K562 (cell line): ENCODE data around the gene PSMD1. TPM values are rescaled to one million over a fixed set of nuclear protein-coding genes. Genes with fewer than 3 reads are reported as not detected.

Experiments used
- ATAC-seq: fragments of 200-7000 bp; cut with Tn5 transposase; 3 replicates; pipeline ENCODE4 v1.9.1; 2020; ENCODE audit warnings: moderate library complexity
- BruUV-seq: library from RNA; stranded (reverse); fragments of 400-500 nt; replicated peaks from 2 replicates; lab custom pipeline; 2021; lab: Mats Ljungman, UMichigan
- CTCF ChIA-PET: fragments of 300-600 bp; formaldehyde crosslinking; extraction: SDS; loops from one replicate; lab custom pipeline; 2021; ENCODE audit warnings: low intra/inter-chr PET ratio; lab: Yijun Ruan, JAX
- POLR2A ChIA-PET: fragments of 300-600, 350-650 bp; sonication (Branson Sonifier 250); formaldehyde crosslinking; extraction: SDS; loops from one replicate; lab custom pipeline; 2021; ENCODE audit warnings: antibody characterized with exemption, inconsistent platforms; lab: Yijun Ruan, JAX
- DNase-seq, 4 experiments: peaks; one replicate each; pipeline versions ENCODE4 v3.0.0 to v3.0.0-alpha.2; 2011 to 2018; ENCODE audit warnings: low spot score in 3 of 4, mixed read lengths in 3 of 4; ENCODE audit errors: extremely low read depth in 1 of 4
- FAIRE-seq: peaks from 2 replicates; lab custom pipeline; 2011; peaks lifted over from hg19 to GRCh38; lab: Jason Lieb, UNC
- H2AFZ ChIP-seq: 2 replicates; pipeline ENCODE4 v1.6.0; 2011; ENCODE audit warnings: low read depth, low read length, control low read depth, inconsistent platforms
- H3K27ac ChIP-seq: fragments of 200-600 bp; 3 replicates; pipeline ENCODE4 v1.8.0; 2011; ENCODE audit warnings: low read depth, mild to moderate bottlenecking, control low read depth, inconsistent platforms, low read length, moderate library complexity, mixed read lengths; ENCODE audit errors: extremely low read depth
- H3K27me3 ChIP-seq, 2 experiments: fragments of 300-600 bp in 1 of 2; 2 replicates in 1 of 2; 3 replicates in 1 of 2; pipeline versions ENCODE4 v1.6.0 to v1.8.0; 2011; ENCODE audit warnings: inconsistent platforms in 2 of 2, low read length in 2 of 2, mild to moderate bottlenecking in 1 of 2, mixed read lengths in 1 of 2, moderate library complexity in 1 of 2; ENCODE audit not compliant: control insufficient read depth in 2 of 2, insufficient read depth in 2 of 2
- H3K36me3 ChIP-seq: fragments of 300-600 bp; 3 replicates; pipeline ENCODE4 v1.8.0; 2011; ENCODE audit warnings: mild to moderate bottlenecking, low read length, inconsistent platforms; ENCODE audit not compliant: control insufficient read depth, insufficient read depth
- H3K4me1 ChIP-seq, 2 experiments: fragments of 200-600 bp in 1 of 2; replicated peaks in 1 of 2; 2 replicates in 1 of 2; 3 replicates in 1 of 2; pipeline versions ENCODE4 v1.5.1 to v1.8.0; 2011; ENCODE audit warnings: inconsistent platforms in 2 of 2, low read length in 2 of 2, mild to moderate bottlenecking in 1 of 2, mixed read lengths in 1 of 2, moderate library complexity in 1 of 2; ENCODE audit not compliant: control insufficient read depth in 2 of 2, insufficient read depth in 2 of 2
- H3K4me2 ChIP-seq: 2 replicates; pipeline ENCODE4 v1.6.1; 2011; ENCODE audit warnings: low read length, control low read depth, inconsistent platforms, mixed read lengths; ENCODE audit not compliant: insufficient read depth
- H3K4me3 ChIP-seq: fragments of 200-600 bp; sonication (generic), shearing (Covaris generic); 2 replicates; pipeline ENCODE4 v1.5.1; 2016; ENCODE audit warnings: control low read depth, inconsistent platforms
- H3K79me2 ChIP-seq: fragments of 200-600 bp; 3 replicates; pipeline ENCODE4 v1.8.0; 2011; ENCODE audit warnings: low read length, inconsistent platforms; ENCODE audit not compliant: control insufficient read depth, insufficient read depth
- H3K9ac ChIP-seq, 2 experiments: 2 replicates each; pipeline versions ENCODE4 v1.6.0 to v1.6.1; 2011; ENCODE audit warnings: low read depth in 2 of 2, low read length in 2 of 2, control low read depth in 1 of 2, inconsistent platforms in 1 of 2, mild to moderate bottlenecking in 1 of 2, mixed read lengths in 1 of 2; ENCODE audit not compliant: insufficient read depth in 1 of 2
- H3K9me1 ChIP-seq: one replicate; pipeline ENCODE4 v1.6.0; 2011; ENCODE audit warnings: inconsistent platforms, mild to moderate bottlenecking, low read length, moderate library complexity; ENCODE audit not compliant: control insufficient read depth, insufficient read depth
- H3K9me3 ChIP-seq: replicated peaks from 2 replicates; pipeline ENCODE4 v1.5.1; 2011; ENCODE audit warnings: low read depth, low read length, inconsistent platforms; ENCODE audit not compliant: control insufficient read depth, insufficient read depth
- H4K20me1 ChIP-seq: replicated peaks from 2 replicates; pipeline ENCODE4 v1.6.1; 2011; ENCODE audit warnings: low read length, inconsistent platforms, mixed read lengths; ENCODE audit not compliant: control insufficient read depth, insufficient read depth
- FOXK1 ChIP-seq: sonication (generic); formaldehyde crosslinking; IDR thresholded peaks from 2 replicates; pipeline ENCODE4 v1.8.0; 2022; ENCODE audit warnings: missing genetic modification reagents, mild to moderate bottlenecking, borderline replicate concordance
- SIN3B ChIP-seq: fragments of 450-650 bp; IDR thresholded peaks from 2 replicates; pipeline ENCODE4 v1.6.1; 2017; ENCODE audit warnings: low read depth, mild to moderate bottlenecking, moderate library complexity
- U2AF1 ChIP-seq: fragments of 200-400 bp; formaldehyde crosslinking; optimal IDR thresholded peaks from 2 replicates; pipeline ENCODE3; 2017; ENCODE audit warnings: mild to moderate bottlenecking, low read depth, low read length, moderate library complexity
- XRCC3 ChIP-seq: fragments of 450-650 bp; IDR thresholded peaks from 2 replicates; pipeline ENCODE4 v1.6.1; 2017; ENCODE audit warnings: mild to moderate bottlenecking, moderate library complexity
- ZNF407 ChIP-seq: fragments of 450-650 bp; IDR thresholded peaks from 2 replicates; pipeline ENCODE4 v1.6.1; 2016; ENCODE audit warnings: low read depth
- ZNF584 ChIP-seq: fragments of 200-800 bp; sonication (Bioruptor generic); IDR thresholded peaks from 2 replicates; pipeline ENCODE4 v1.6.1; 2016; ENCODE audit warnings: low read depth, mild to moderate bottlenecking, missing genetic modification characterization, missing compliant biosample characterization
- WGBS: fragments of 100-300 bp; shearing (Covaris generic); methylation state at CpG from one replicate; pipeline ENCODE4 v1.1.6; 2016; ENCODE audit warnings: low coverage, mixed read lengths; ENCODE audit not compliant: insufficient coverage; ENCODE audit errors: missing lambda C conversion rate; 5-methylcytosine and 5-hydroxymethylcytosine counted together
- in situ Hi-C: fragments of 300-500 bp; cut with MboI; formaldehyde crosslinking; loops from 4 replicates; pipeline ENCODE4 v1.15.0; 2018; ENCODE audit warnings: inconsistent platforms, mixed read lengths
- intact Hi-C: fragments of 100-400 bp; cut with micrococcal nuclease; formaldehyde crosslinking; loops from 2 replicates; pipeline ENCODE4 v1.14.2; 2022
- polyA plus RNA-seq, 8 experiments: library from polyadenylated mRNA; depleted of rRNA in 4 of 8; stranded (reverse) in 5 of 8; unstranded in 3 of 8; fragments of >200 nt; fragmentation: Nextera tagmentation in 2 of 8; fragmentation: Illumina TruSeq in 1 of 8; extraction: Ambion mirVana in 2 of 8; extraction: Trizol in 1 of 8; gene quantifications; 2 replicates each; pipeline versions ENCODE4 v1.2.1 to v1.2.3, GENCODE V29; 2011 to 2014; ENCODE audit warnings: inconsistent platforms in 1 of 8, missing spikeins in 1 of 8
- total RNA-seq, 7 experiments: library from RNA; depleted of rRNA in 6 of 7; stranded (reverse); fragments of >200 nt in 6 of 7; fragmentation: Illumina TruSeq in 2 of 7; extraction: Trizol in 2 of 7; gene quantifications; 2 replicates each; pipeline versions ENCODE4 v1.2.1 to v1.2.3, GENCODE V29; 2011 to 2021; ENCODE audit warnings: low replicate concordance in 1 of 7

PSMD1 gene
- total and polyA plus RNA-seq, 9 of the 15 experiments (the other 6 are each of a cell fraction or from before 2014, with no cell fraction given): 100 to 257 (median 147) TPM

- H3K79me2 ChIP-seq: no peaks in the 10 kb centered on the region
- H3K27me3 ChIP-seq: peaks cover 10 to 27% of the 10 kb centered on the region in 2 experiments; a peak in 3 of 5 replicates
- H2AFZ ChIP-seq: no peak overlapping the region
- no peaks in the 10 kb centered on the region for H3K4me1 ChIP-seq
- FAIRE-seq (no peak), ATAC-seq (no peak), DNase-seq (no peak)
- H3K4me3 ChIP-seq: no peak overlapping the region
- H3K4me2 ChIP-seq: no peak overlapping the region
- intact Hi-C loops: no loop called here
- no peak overlapping the region for H3K27ac ChIP-seq
- H4K20me1 ChIP-seq: no peaks in the 10 kb centered on the region; the same call in 1 of the 2 replicates
- no peaks in the 10 kb centered on the region for H3K9me1 ChIP-seq
- H3K36me3 ChIP-seq: no peaks in the 10 kb centered on the region
- no peak overlapping the region for H3K9ac ChIP-seq
- no peaks in the 10 kb centered on the region for H3K9me3 ChIP-seq
- no TSS peak for BruUV-seq
- ChIA-PET CTCF (no interaction called here), POLR2A (no interaction called here)
- TF ChIP-seq XRCC3: no peak
- no peak for TF ChIP-seq FOXK1 (CRISPR knock-in tag)
- TF ChIP-seq ZNF407: no peak
- no peak for TF ChIP-seq SIN3B
- no peak for TF ChIP-seq U2AF1
- no peak for TF ChIP-seq ZNF584 (CRISPR knock-in tag)
- TF ChIP-seq, all 486 proteins: peak for 0
- in situ Hi-C loops: no loop called here
- 0% methylated on average over 2 of the region's 2 CpGs for WGBS
Measured at GRCh38 chr2:231011526-231011925, 45.1 kb upstream of the PSMD1 start.
